ENCODE measurements around the gene EAF1.
"Not testable (repeated sequence)": the region's sequence is repeated elsewhere in the genome, so short reads cannot be mapped to it uniquely, and the experiment has no call there.

The EAF1 gene

GRCh38 chr3:15409239-15409638 lies 18.2 kb upstream of the EAF1 start:
- DNase-seq = no peak

- no peak for DNase-seq
Measured at GRCh38 chr3:15409774-15410173, 17.6 kb upstream of the EAF1 start.

GRCh38 chr3:15410966-15411365 lies 16.4 kb upstream of the EAF1 start:
- not testable (repeated sequence) for DNase-seq

- no peak for DNase-seq
Measured at GRCh38 chr3:15420871-15421270, 6.5 kb upstream of the EAF1 start.

GRCh38 chr3:15426579-15427118 lies 749 bp upstream of the EAF1 start:
- DNase-seq = no peak

GRCh38 chr3:15427981-15428380 lies 583 bp downstream of the EAF1 start:
- DNase-seq = no peak

- peak; percentile 17 to 18 for DNase-seq
Measured at GRCh38 chr3:15428539-15428938, 1.1 kb downstream of the EAF1 start.

- no peak for DNase-seq
Measured at GRCh38 chr3:15429080-15429479, 1.7 kb downstream of the EAF1 start.

GRCh38 chr3:15430624-15431023 lies 3.2 kb downstream of the EAF1 start:
- DNase-seq = no peak

GRCh38 chr3:15431256-15431837 lies 3.9 kb downstream of the EAF1 start:
- no peak for DNase-seq

GRCh38 chr3:15433531-15433930 lies 6.1 kb downstream of the EAF1 start:
- DNase-seq = no peak

GRCh38 chr3:15434756-15435155 lies 7.4 kb downstream of the EAF1 start:
- no peak for DNase-seq

GRCh38 chr3:15436246-15436645 lies 8.8 kb downstream of the EAF1 start:
- no peak for DNase-seq

- DNase-seq = no peak
Measured at GRCh38 chr3:15438983-15439382, 11.6 kb downstream of the EAF1 start.

- no peak for DNase-seq
Measured at GRCh38 chr3:15439476-15439875, 12.1 kb downstream of the EAF1 start.

GRCh38 chr3:15440891-15441290 lies 13.5 kb downstream of the EAF1 start:
- DNase-seq = no peak

- no peak for DNase-seq
Measured at GRCh38 chr3:15443826-15444524, 16.6 kb downstream of the EAF1 start.

- DNase-seq = no peak
Measured at GRCh38 chr3:15449489-15450224, 22.3 kb downstream of the EAF1 start.

- DNase-seq = no peak
Measured at GRCh38 chr3:15450438-15451215, 23.2 kb downstream of the EAF1 start.

- DNase-seq = no peak
Measured at GRCh38 chr3:15451216-15452113, 24.1 kb downstream of the EAF1 start.

- DNase-seq = no peak
Measured at GRCh38 chr3:15452156-15452555, 24.8 kb downstream of the EAF1 start.

GRCh38 chr3:15452961-15453360 lies 25.6 kb downstream of the EAF1 start:
- no peak for DNase-seq
